Measurements from ENCODE around the gene UBE2Q2.
"Not testable (repeated sequence)": the region's sequence is repeated elsewhere in the genome, so short reads cannot be mapped to it uniquely, and the experiment has no call there.

Gene UBE2Q2

GRCh38 chr15:75842722-75843677, at the start of gene UBE2Q2:
TSS of gene UBE2Q2 (plus strand) at chr15:75843447. CDS start at chr15:75843667, 220 bp downstream.
- in situ Hi-C loops (cut with MboI; ENCODE audit: low sequenced_read_pairs, unreplicated experiment) = no loop called here
- TF ChIP-seq CTCF (IDR thresholded peaks at IDR 0.05; ENCODE audit: borderline replicate concordance, control extremely low read depth, extremely low read depth, insufficient read depth, missing control alignments) = no peak
- peak; percentile 86 for DNase-seq (ENCODE audit: low spot score)

GRCh38 chr15:75796321-75796720, 46.9 kb upstream of the UBE2Q2 start:
- no peak for DNase-seq (ENCODE audit: low spot score)
- TF ChIP-seq CTCF (IDR thresholded peaks at IDR 0.05; ENCODE audit: borderline replicate concordance, control extremely low read depth, extremely low read depth, insufficient read depth, missing control alignments) = no peak
- in situ Hi-C loops (cut with MboI; ENCODE audit: low sequenced_read_pairs, unreplicated experiment) = no loop called here

- in situ Hi-C loops (cut with MboI; ENCODE audit: low sequenced_read_pairs, unreplicated experiment) = not testable (repeated sequence)
Observed at GRCh38 chr15:75797146-75797545, 46.1 kb upstream of the UBE2Q2 start.

GRCh38 chr15:75799190-75799589, 44.1 kb upstream of the UBE2Q2 start:
- no peak for DNase-seq (ENCODE audit: low spot score)
- in situ Hi-C loops (cut with MboI; ENCODE audit: low sequenced_read_pairs, unreplicated experiment) = no loop called here
- TF ChIP-seq CTCF (IDR thresholded peaks at IDR 0.05; ENCODE audit: borderline replicate concordance, control extremely low read depth, extremely low read depth, insufficient read depth, missing control alignments) = no peak

More at GRCh38 chr15:75797146-75797545, 46.1 kb upstream of the UBE2Q2 start:
- not testable (repeated sequence) for DNase-seq (ENCODE audit: low spot score)

- DNase-seq (ENCODE audit: low spot score); in situ Hi-C loops (cut with MboI; ENCODE audit: low sequenced_read_pairs, unreplicated experiment): not testable (repeated sequence)
Observed at GRCh38 chr15:75800409-75800808, 42.8 kb upstream of the UBE2Q2 start.

GRCh38 chr15:75801859-75802593, 41.2 kb upstream of the UBE2Q2 start:
- DNase-seq (ENCODE audit: low spot score) = peak; percentile 89
- TF ChIP-seq CTCF (IDR thresholded peaks at IDR 0.05; ENCODE audit: borderline replicate concordance, control extremely low read depth, extremely low read depth, insufficient read depth, missing control alignments) = peak; percentile 69
- in situ Hi-C loops (cut with MboI; ENCODE audit: low sequenced_read_pairs, unreplicated experiment) = no loop called here

- in situ Hi-C loops (cut with MboI; ENCODE audit: low sequenced_read_pairs, unreplicated experiment); DNase-seq (ENCODE audit: low spot score): not testable (repeated sequence)
Observed at GRCh38 chr15:75807486-75807885, 35.8 kb upstream of the UBE2Q2 start.

GRCh38 chr15:75808009-75808408, 35.2 kb upstream of the UBE2Q2 start:
- in situ Hi-C loops (cut with MboI; ENCODE audit: low sequenced_read_pairs, unreplicated experiment); DNase-seq (ENCODE audit: low spot score): not testable (repeated sequence)

Data from GM13976 (cell line).